ENCODE results near the gene ACP7. TPM values are rescaled to one million over a fixed set of nuclear protein-coding genes. Genes with fewer than 3 reads are reported as not detected.
"Not testable (repeated sequence)": the region's sequence is repeated elsewhere in the genome, so short reads cannot be mapped to it uniquely, and the experiment has no call there.

ACP7 gene
- total RNA-seq, 1 donor from 2014 or later, result not detected

DNA sequence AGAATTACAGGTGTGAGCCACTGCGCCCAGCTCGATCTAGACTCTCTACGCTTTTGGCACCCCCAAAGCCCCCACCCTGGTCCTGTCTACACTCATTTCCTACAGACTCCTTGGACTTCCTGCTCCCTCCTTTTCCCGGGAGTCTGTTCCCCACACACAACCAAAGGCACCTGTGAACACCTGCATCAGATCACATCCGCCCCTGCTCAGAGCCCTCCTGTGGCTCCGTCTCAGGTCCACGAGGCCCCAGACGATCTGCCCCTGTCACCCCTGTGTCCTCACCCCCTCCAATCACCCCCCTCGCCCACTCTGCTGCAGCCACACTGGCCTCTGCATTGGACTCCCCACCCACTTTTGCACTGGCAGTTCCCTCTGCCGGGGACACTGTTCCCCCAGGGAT is 29.0 kb downstream of the ACP7 start:
- POLR2A ChIA-PET, result interaction anchor here (0.6 to 0.7 kb wide), 2 partner anchors 283 to 286 kb away, joined by 3 to 4 read pairs; no protein-coding TSS in a partner anchor
- Mint-ChIP-seq H3K27ac (no peak overlapping the region), H3K4me3 (no peak overlapping the region), H3K4me1 (peaks cover 3% of the 10 kb centered on the region), H3K9me3 (no peaks in the 10 kb centered on the region), H3K36me3 (ENCODE audit: low read depth) (no peaks in the 10 kb centered on the region), H3K27me3 (peaks cover 7% of the 10 kb centered on the region)
- intact Hi-C loops (cut with micrococcal nuclease), result no loop called here
- DNase-seq, result no peak
- CTCF ChIA-PET, result no interaction called here
- no peak for TF ChIP-seq CTCF (IDR thresholded peaks at IDR 0.05)
- no peak for ATAC-seq (ENCODE audit: low read depth)

- intact Hi-C loops (cut with micrococcal nuclease), result no loop called here
- Mint-ChIP-seq H3K4me3 (no peak overlapping the region), H3K4me1 (peaks cover 3% of the 10 kb centered on the region), H3K27ac (no peak overlapping the region), H3K27me3 (peaks cover 7% of the 10 kb centered on the region), H3K36me3 (ENCODE audit: low read depth) (no peaks in the 10 kb centered on the region), H3K9me3 (no peaks in the 10 kb centered on the region)
- no peak for TF ChIP-seq CTCF (IDR thresholded peaks at IDR 0.05)
- DNase-seq (no peak), ATAC-seq (ENCODE audit: low read depth) (no peak)
- ChIA-PET POLR2A (no interaction called here), CTCF (interaction anchor here (0.6 kb wide), 1 partner anchor 11 kb away, joined by 3 read pairs; the partner anchor contains the start of gene PAK4)
Measured at GRCh38 chr19:39115105-39115847, 31.1 kb downstream of the ACP7 start.

DNA sequence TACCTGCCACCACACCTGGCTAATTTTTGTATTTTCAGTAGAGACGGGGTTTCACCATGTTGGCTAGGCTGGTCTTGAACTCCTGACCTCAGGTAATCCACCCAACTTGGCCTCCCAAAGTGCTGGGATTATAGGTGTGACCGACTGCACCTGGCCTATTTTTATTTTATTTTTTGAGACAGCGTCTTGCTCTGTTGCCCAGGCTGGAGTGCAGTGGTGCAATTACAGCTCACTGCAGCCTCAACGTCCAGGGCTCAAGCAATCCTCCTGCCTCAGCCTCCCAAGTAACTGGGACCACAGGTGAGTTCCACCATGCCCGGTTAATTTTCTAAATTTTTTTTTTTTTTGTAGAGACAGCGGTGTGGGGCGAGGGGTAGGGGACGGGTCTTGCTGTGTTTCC is 32.9 kb downstream of the ACP7 start:
- CTCF ChIA-PET, result not testable (repeated sequence)

DNA sequence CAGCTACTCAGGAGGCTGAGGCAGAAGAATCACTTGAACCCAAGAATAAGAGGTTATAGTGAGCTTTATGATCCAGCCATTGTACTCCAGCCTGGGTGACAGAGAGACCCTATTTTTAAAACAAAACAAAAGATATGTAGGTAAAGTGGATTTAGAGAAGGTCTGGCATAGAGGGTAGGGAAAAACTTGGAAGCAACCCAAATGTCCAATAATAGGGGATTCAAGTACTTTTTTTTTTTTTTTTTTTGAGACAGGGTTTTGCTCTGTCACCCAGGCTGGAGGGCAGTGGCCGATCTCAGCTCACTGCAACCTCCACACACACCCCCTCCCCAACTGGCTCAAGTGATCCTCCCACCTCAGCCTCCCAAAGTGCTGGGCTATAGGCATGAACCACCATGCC is 35.7 kb downstream of the ACP7 start:
- H3K27me3 Mint-ChIP-seq, result peaks cover 5% of the 10 kb centered on the region
- no peak overlapping the region for H3K27ac Mint-ChIP-seq
- TF ChIP-seq CTCF (IDR thresholded peaks at IDR 0.05), result no peak
- CTCF ChIA-PET, result interaction anchor here (0.7 to 2.8 kb wide), 3 partner anchors 9 to 208 kb away, joined by 3 to 7 read pairs (median 5); no protein-coding TSS in a partner anchor
- H3K4me1 Mint-ChIP-seq, result peaks cover 11% of the 10 kb centered on the region
- no peaks in the 10 kb centered on the region for H3K36me3 Mint-ChIP-seq (ENCODE audit: low read depth)
- DNase-seq, result no peak
- H3K4me3 Mint-ChIP-seq, result no peak overlapping the region
- H3K9me3 Mint-ChIP-seq, result no peaks in the 10 kb centered on the region
- intact Hi-C loops (cut with micrococcal nuclease), result loop anchor here (10.0 kb wide), 1 partner anchor 715 kb away; the partner anchor contains the start of gene DYRK1B
- no peak for ATAC-seq (ENCODE audit: low read depth)
- POLR2A ChIA-PET, result interaction anchor here (0.7 kb wide), 2 partner anchors 48 to 393 kb away, joined by 5 to 8 read pairs; no protein-coding TSS in a partner anchor

More for the DNA sequence above, 32.9 kb downstream of the ACP7 start:
- POLR2A ChIA-PET; intact Hi-C loops (cut with micrococcal nuclease); H3K4me3 Mint-ChIP-seq; ATAC-seq (ENCODE audit: low read depth); H3K27me3 Mint-ChIP-seq; H3K9me3 Mint-ChIP-seq; H3K36me3 Mint-ChIP-seq (ENCODE audit: low read depth); H3K4me1 Mint-ChIP-seq; DNase-seq; H3K27ac Mint-ChIP-seq: not testable (repeated sequence)

GRCh38 chr19:39122934-39123731 is 39.0 kb downstream of the ACP7 start:
- intact Hi-C loops (cut with micrococcal nuclease), result loop anchor here (1.0 to 10.0 kb wide), 6 partner anchors 64 to 712 kb away; partner anchors contain the start of genes DYRK1B and PLEKHG2
- no peaks in the 10 kb centered on the region for H3K9me3 Mint-ChIP-seq
- peaks cover 5% of the 10 kb centered on the region for H3K27me3 Mint-ChIP-seq
- H3K27ac Mint-ChIP-seq, result no peak overlapping the region
- H3K4me1 Mint-ChIP-seq, result peaks cover 32% of the 10 kb centered on the region
- no peak overlapping the region for H3K4me3 Mint-ChIP-seq
- CTCF ChIA-PET, result interaction anchor here (0.9 to 1.7 kb wide), 10 partner anchors 86 to 429 kb away, joined by 3 to 40 read pairs (median 4); partner anchors contain the start of gene EID2B
- H3K36me3 Mint-ChIP-seq (ENCODE audit: low read depth), result peaks cover 4% of the 10 kb centered on the region
- ATAC-seq (ENCODE audit: low read depth) (no peak), DNase-seq (no peak)
- POLR2A ChIA-PET, result interaction anchor here (0.6 to 1.6 kb wide), 4 partner anchors 194 to 289 kb away, joined by 3 to 6 read pairs (median 4); partner anchors contain the start of gene PLEKHG2
- no peak for TF ChIP-seq CTCF (IDR thresholded peaks at IDR 0.05)
